Medulla oblongata (tissue), 1 donor: ENCODE results near the gene DUT.
"Not testable (repeated sequence)": the region's sequence is repeated elsewhere in the genome, so short reads cannot be mapped to it uniquely, and the experiment has no call there.

ENCODE experiments used
- DNase-seq: peaks from one replicate; pipeline ENCODE4 v3.0.0-alpha.2; 2015; ENCODE audit errors: extremely low spot score

The DUT gene

GRCh38 chr15:48330855-48331795, at the start of gene DUT:
Gene DUT (plus strand): TSS chr15:48331429. CDS start chr15:48331516, 87 bp downstream.
- DNase-seq = peak; percentile 86

GRCh38 chr15:48281674-48282073, 49.6 kb upstream of the DUT start:
- DNase-seq = no peak

- peak; percentile 51 for DNase-seq
These were observed 49.0 kb upstream of the DUT start for GRCh38 chr15:48282216-48282615.

- peak; percentile 9 for DNase-seq
These were observed 47.7 kb upstream of the DUT start for GRCh38 chr15:48283396-48284145.

GRCh38 chr15:48285329-48286214, 45.7 kb upstream of the DUT start:
- DNase-seq = peak; percentile 86

GRCh38 chr15:48289628-48290027, 41.6 kb upstream of the DUT start:
- DNase-seq = no peak

- DNase-seq = no peak
These were observed 38.8 kb upstream of the DUT start for GRCh38 chr15:48292458-48292857.

GRCh38 chr15:48297668-48298067, 33.6 kb upstream of the DUT start:
- DNase-seq = no peak

GRCh38 chr15:48298914-48299313, 32.3 kb upstream of the DUT start:
- no peak for DNase-seq

GRCh38 chr15:48300038-48300437, 31.2 kb upstream of the DUT start:
- DNase-seq = no peak

- DNase-seq = no peak
These were observed 26.8 kb upstream of the DUT start for GRCh38 chr15:48304398-48304797.

GRCh38 chr15:48306639-48307038, 24.6 kb upstream of the DUT start:
- no peak for DNase-seq

GRCh38 chr15:48307586-48307985, 23.6 kb upstream of the DUT start:
- DNase-seq = no peak

- no peak for DNase-seq
These were observed 21.5 kb upstream of the DUT start for GRCh38 chr15:48309740-48310139.

GRCh38 chr15:48313216-48313615, 18.0 kb upstream of the DUT start:
- no peak for DNase-seq

GRCh38 chr15:48315041-48315440, 16.2 kb upstream of the DUT start:
- DNase-seq = no peak

GRCh38 chr15:48317221-48317620, 14.0 kb upstream of the DUT start:
- DNase-seq = no peak

GRCh38 chr15:48318131-48318530, 13.1 kb upstream of the DUT start:
- DNase-seq = no peak

- no peak for DNase-seq
These were observed 7.9 kb upstream of the DUT start for GRCh38 chr15:48323294-48323693.

- no peak for DNase-seq
These were observed 6.3 kb upstream of the DUT start for GRCh38 chr15:48324949-48325348.

- no peak for DNase-seq
These were observed 5.8 kb upstream of the DUT start for GRCh38 chr15:48325400-48325799.

GRCh38 chr15:48326180-48326579, 5.0 kb upstream of the DUT start:
- not testable (repeated sequence) for DNase-seq
